ENCODE measurements around the gene OPCML.

OPCML gene

GRCh38 chr11:133082841-133083488, 449.3 kb downstream of the OPCML start:
- H3K4me1 ChIP-seq (ENCODE audit: low read length), result no peaks in the 10 kb centered on the region
- no peak overlapping the region for H3K27ac ChIP-seq (ENCODE audit: low read length)
- H3K27me3 ChIP-seq (replicated peaks; ENCODE audit: insufficient read depth, low read length), result 0 out of 2 replicates have a peak, but pooled peaks cover 5% of the 10 kb centered on the region
- H3F3A ChIP-seq (ENCODE audit: insufficient read depth, low read length), result no peaks in the 10 kb centered on the region
- peak overlapping the region; percentile 11; the same call in 1 of the 2 replicates for H2AFZ ChIP-seq (ENCODE audit: low read length)
- TF ChIP-seq CTCF (IDR thresholded peaks at IDR 0.05; ENCODE audit: low read length) (peak; percentile 39), EZH2phosphoT487 (IDR thresholded peaks at IDR 0.05; ENCODE audit: low read length) (no peak), EZH2 (optimal IDR thresholded peaks at IDR 0.05; ENCODE audit: low read depth, low read length) (no peak)
- H3K9ac ChIP-seq (ENCODE audit: low read length), result no peak overlapping the region
- H3K4me2 ChIP-seq (ENCODE audit: low read depth, low read length), result 0 out of 2 replicates have a peak overlapping the region, but pooled peaks have one; percentile 24
- H3K36me3 ChIP-seq (replicated peaks; ENCODE audit: insufficient read depth, low read length), result no peaks in the 10 kb centered on the region
- no peak overlapping the region for H3K4me3 ChIP-seq (ENCODE audit: low read length)
- no peaks in the 10 kb centered on the region for H3K79me2 ChIP-seq (ENCODE audit: low read length)
- no peaks in the 10 kb centered on the region for H4K20me1 ChIP-seq (ENCODE audit: insufficient read depth, low read length)
- no peaks in the 10 kb centered on the region for H3K9me2 ChIP-seq (replicated peaks; ENCODE audit: insufficient read depth, low read length)
- DNase-seq, result peak; percentile 59
- H3K9me3 ChIP-seq (replicated peaks; ENCODE audit: insufficient read depth, low read length), result no peaks in the 10 kb centered on the region

GRCh38 chr11:133082453-133082781, 449.9 kb downstream of the OPCML start:
- 0 out of 2 replicates have a peak, but pooled peaks cover 5% of the 10 kb centered on the region for H3K27me3 ChIP-seq (replicated peaks; ENCODE audit: insufficient read depth, low read length)
- H3K9ac ChIP-seq (ENCODE audit: low read length), result no peak overlapping the region
- no peaks in the 10 kb centered on the region for H3K79me2 ChIP-seq (ENCODE audit: low read length)
- DNase-seq, result no peak
- H3K4me3 ChIP-seq (ENCODE audit: low read length), result no peak overlapping the region
- no peaks in the 10 kb centered on the region for H3K4me1 ChIP-seq (ENCODE audit: low read length)
- no peaks in the 10 kb centered on the region for H3K36me3 ChIP-seq (replicated peaks; ENCODE audit: insufficient read depth, low read length)
- no peak overlapping the region for H2AFZ ChIP-seq (ENCODE audit: low read length)
- TF ChIP-seq EZH2phosphoT487 (IDR thresholded peaks at IDR 0.05; ENCODE audit: low read length), result no peak
- no peak for TF ChIP-seq EZH2 (optimal IDR thresholded peaks at IDR 0.05; ENCODE audit: low read depth, low read length)
- TF ChIP-seq CTCF (IDR thresholded peaks at IDR 0.05; ENCODE audit: low read length), result no peak
- no peaks in the 10 kb centered on the region for H3K9me2 ChIP-seq (replicated peaks; ENCODE audit: insufficient read depth, low read length)
- H4K20me1 ChIP-seq (ENCODE audit: insufficient read depth, low read length), result no peaks in the 10 kb centered on the region
- H3K27ac ChIP-seq (ENCODE audit: low read length), result no peak overlapping the region
- no peaks in the 10 kb centered on the region for H3K9me3 ChIP-seq (replicated peaks; ENCODE audit: insufficient read depth, low read length)
- no peak overlapping the region for H3K4me2 ChIP-seq (ENCODE audit: low read depth, low read length)
- no peaks in the 10 kb centered on the region for H3F3A ChIP-seq (ENCODE audit: insufficient read depth, low read length)

GRCh38 chr11:133081730-133082452, 450.4 kb downstream of the OPCML start:
- no peak for DNase-seq
- no peaks in the 10 kb centered on the region for H3K9me2 ChIP-seq (replicated peaks; ENCODE audit: insufficient read depth, low read length)
- no peaks in the 10 kb centered on the region for H3F3A ChIP-seq (ENCODE audit: insufficient read depth, low read length)
- H3K27ac ChIP-seq (ENCODE audit: low read length), result no peak overlapping the region
- H3K27me3 ChIP-seq (replicated peaks; ENCODE audit: insufficient read depth, low read length), result 0 out of 2 replicates have a peak, but pooled peaks cover 5% of the 10 kb centered on the region
- no peak overlapping the region for H3K4me3 ChIP-seq (ENCODE audit: low read length)
- H3K9me3 ChIP-seq (replicated peaks; ENCODE audit: insufficient read depth, low read length), result no peaks in the 10 kb centered on the region
- H3K79me2 ChIP-seq (ENCODE audit: low read length), result no peaks in the 10 kb centered on the region
- H3K4me1 ChIP-seq (ENCODE audit: low read length), result no peaks in the 10 kb centered on the region
- no peaks in the 10 kb centered on the region for H4K20me1 ChIP-seq (ENCODE audit: insufficient read depth, low read length)
- H3K4me2 ChIP-seq (ENCODE audit: low read depth, low read length), result no peak overlapping the region
- H3K36me3 ChIP-seq (replicated peaks; ENCODE audit: insufficient read depth, low read length), result no peaks in the 10 kb centered on the region
- H3K9ac ChIP-seq (ENCODE audit: low read length), result no peak overlapping the region
- TF ChIP-seq EZH2phosphoT487 (IDR thresholded peaks at IDR 0.05; ENCODE audit: low read length) (no peak), CTCF (IDR thresholded peaks at IDR 0.05; ENCODE audit: low read length) (no peak)
- H2AFZ ChIP-seq (ENCODE audit: low read length), result no peak overlapping the region
